GM12874 (cell line): Measurements from ENCODE around the gene KCTD16.

Experiments used
- CTCF ChIP-seq: IDR thresholded peaks from 2 replicates; pipeline ENCODE4 v1.5.1; 2011; ENCODE audit warnings: low read depth, mild to moderate bottlenecking, control low read depth, low read length, moderate library complexity; ENCODE audit not compliant: insufficient read depth

The KCTD16 gene

GRCh38 chr5:144457160-144457559 is 286.5 kb downstream of the KCTD16 start:
- TF ChIP-seq CTCF, result no peak

DNA sequence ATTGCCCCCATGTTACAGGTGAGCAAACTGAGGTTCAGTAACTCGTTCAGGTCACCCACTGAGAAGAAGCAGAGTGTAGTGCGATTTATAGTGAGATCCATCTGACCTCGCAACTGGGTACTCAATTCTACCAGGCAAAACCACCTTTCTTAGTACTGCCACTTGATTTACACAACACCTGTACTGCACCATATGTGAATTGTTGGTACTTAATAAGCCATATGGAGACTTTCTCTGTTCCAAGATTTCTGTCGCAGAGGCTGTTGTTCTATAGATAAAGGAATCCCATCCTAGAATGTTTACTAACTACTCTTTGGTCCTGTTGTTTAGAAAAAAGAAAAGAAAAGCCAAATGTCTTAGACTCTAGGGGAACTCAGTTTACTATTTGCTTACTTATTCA is 287.5 kb downstream of the KCTD16 start:
- TF ChIP-seq CTCF, result no peak

DNA sequence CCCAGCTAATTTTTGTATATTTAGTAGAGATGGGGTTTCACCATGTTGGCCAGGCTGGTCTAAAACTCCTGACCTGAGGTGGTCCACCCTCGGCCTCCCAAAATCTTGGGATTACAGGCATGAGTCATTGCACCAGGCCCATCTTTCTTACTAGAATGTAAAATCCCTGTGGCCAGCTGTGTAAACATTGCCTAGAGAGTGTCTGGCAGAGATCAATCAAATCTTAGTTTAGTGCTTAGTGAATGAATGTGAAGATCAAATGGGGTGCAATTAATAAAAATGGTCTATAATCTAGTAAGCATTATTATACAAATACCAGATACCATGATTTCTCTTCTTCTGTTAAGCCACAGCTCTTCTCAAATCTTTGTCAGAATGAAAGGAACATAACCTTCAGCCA is 289.9 kb downstream of the KCTD16 start:
- TF ChIP-seq CTCF, result no peak

DNA sequence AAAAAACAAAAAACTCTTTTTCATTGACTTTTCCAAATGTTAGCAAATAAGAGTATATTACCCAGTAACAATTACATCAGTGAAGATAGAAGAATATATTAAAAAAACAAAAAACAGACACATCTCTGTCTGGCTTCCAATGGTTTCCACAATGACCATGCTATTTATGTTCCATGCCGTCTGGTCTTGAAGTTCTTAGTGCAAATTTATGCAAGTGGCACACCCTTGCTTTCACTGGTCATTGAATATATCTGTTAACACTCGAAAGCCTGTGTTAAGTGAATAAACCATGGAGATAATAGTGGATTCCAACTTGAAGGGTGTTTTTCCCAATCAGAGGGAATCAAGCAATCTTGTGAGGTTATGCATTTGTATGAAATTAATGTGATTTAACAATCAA is 291.9 kb downstream of the KCTD16 start:
- TF ChIP-seq CTCF, result no peak

- no peak for TF ChIP-seq CTCF
Observed at GRCh38 chr5:144463481-144464223, 293.0 kb downstream of the KCTD16 start.

- TF ChIP-seq CTCF, result no peak
Observed at GRCh38 chr5:144464306-144464705, 293.6 kb downstream of the KCTD16 start.

GRCh38 chr5:144465441-144465840 is 294.8 kb downstream of the KCTD16 start:
- TF ChIP-seq CTCF, result no peak
